H1 (cell line): ENCODE results near the gene GLT8D2. TPM values are rescaled to one million over a fixed set of nuclear protein-coding genes. Genes with fewer than 3 reads are reported as not detected.

Source experiments
- CTCF ChIA-PET: fragments of 300-600 bp; sonication (Branson Sonifier 250); formaldehyde crosslinking; loops from one replicate; lab custom pipeline; 2021; ENCODE audit not compliant: partially characterized antibody; lab: Charles Lee
- POLR2A ChIA-PET: fragments of 300-600 bp; sonication (Branson Sonifier 250); formaldehyde crosslinking; loops from one replicate; lab custom pipeline; 2021; ENCODE audit warnings: inconsistent platforms; ENCODE audit not compliant: partially characterized antibody; lab: Charles Lee
- DNase-seq, 2 experiments: peaks; one replicate each; pipeline versions ENCODE4 v3.0.0 to v3.0.0-alpha.2; 2010 to 2022; ENCODE audit warnings: low spot score in 2 of 2, low read depth in 1 of 2, mixed read lengths in 1 of 2
- FAIRE-seq: peaks from 2 replicates; lab custom pipeline; 2011; peaks lifted over from hg19 to GRCh38; lab: Jason Lieb, UNC
- H2AFZ ChIP-seq: 2 replicates; pipeline ENCODE4 v1.8.1; 2012; ENCODE audit warnings: low read length, inconsistent platforms
- H2AK5ac ChIP-seq: 2 replicates; pipeline ENCODE4 v1.6.1; 2013; ENCODE audit warnings: low read depth, low read length
- H2BK120ac ChIP-seq: replicated peaks from 2 replicates; pipeline ENCODE3; 2013; ENCODE audit warnings: low read depth, low read length, inconsistent platforms
- H2BK12ac ChIP-seq: 2 replicates; pipeline ENCODE4 v1.6.1; 2013; ENCODE audit warnings: low read depth, low read length
- H2BK15ac ChIP-seq: 2 replicates; pipeline ENCODE4 v1.6.1; 2013; ENCODE audit warnings: low read length
- H2BK20ac ChIP-seq: 2 replicates; pipeline ENCODE4 v1.6.1; 2013; ENCODE audit warnings: low read length
- H2BK5ac ChIP-seq: 2 replicates; pipeline ENCODE4 v1.6.1; 2013; ENCODE audit warnings: low read depth, low read length
- H3K14ac ChIP-seq: 2 replicates; pipeline ENCODE4 v1.6.1; 2013; ENCODE audit warnings: inconsistent platforms; ENCODE audit not compliant: insufficient read length
- H3K18ac ChIP-seq: 2 replicates; pipeline ENCODE4 v1.6.1; 2013; ENCODE audit warnings: low read length; ENCODE audit errors: extremely low read depth
- H3K23ac ChIP-seq: 2 replicates; pipeline ENCODE4 v1.6.1; 2013; ENCODE audit warnings: inconsistent platforms; ENCODE audit not compliant: insufficient read length
- H3K23me2 ChIP-seq: 2 replicates; pipeline ENCODE4 v1.6.1; 2013; ENCODE audit warnings: low read depth, low read length
- H3K27ac ChIP-seq: 2 replicates; pipeline ENCODE4 v1.6.1; 2011; ENCODE audit warnings: low read depth, low read length, inconsistent platforms
- H3K27me3 ChIP-seq, 4 experiments: replicated peaks in 1 of 4; 1 replicate in 1 of 4; 2 replicates in 3 of 4; pipeline versions ENCODE4 v1.6.1 to v1.8.1; 2011 to 2013; ENCODE audit warnings: low read length in 3 of 4, mild to moderate bottlenecking in 3 of 4, inconsistent platforms in 2 of 4, mixed read lengths in 2 of 4, moderate library complexity in 1 of 4; ENCODE audit not compliant: control insufficient read depth in 3 of 4, insufficient read depth in 3 of 4; ENCODE audit errors: extremely low read depth in 1 of 4
- H3K36me3 ChIP-seq, 4 experiments: 2 replicates each; pipeline versions ENCODE4 v1.6.1 to v1.8.1; 2011 to 2013; ENCODE audit warnings: mild to moderate bottlenecking in 4 of 4, low read length in 3 of 4, moderate library complexity in 2 of 4, control low read depth in 1 of 4, inconsistent platforms in 1 of 4; ENCODE audit not compliant: insufficient read depth in 4 of 4, control insufficient read depth in 2 of 4
- H3K4ac ChIP-seq: replicated peaks from 2 replicates; pipeline ENCODE3; 2013; ENCODE audit warnings: low read length, low read depth, mixed read lengths, inconsistent platforms; ENCODE audit not compliant: insufficient read length
- H3K4me1 ChIP-seq, 4 experiments: replicated peaks in 1 of 4; 1 replicate in 1 of 4; 2 replicates in 3 of 4; pipeline versions ENCODE4 v1.6.1 to v1.8.1; 2011 to 2013; ENCODE audit warnings: low read length in 3 of 4, inconsistent platforms in 2 of 4, mixed read lengths in 1 of 4; ENCODE audit not compliant: insufficient read depth in 4 of 4, control insufficient read depth in 3 of 4
- H3K4me2 ChIP-seq, 2 experiments: 2 replicates each; pipeline versions ENCODE4 v1.6.1 to v1.8.1; 2011 to 2013; ENCODE audit warnings: low read depth in 2 of 2, low read length in 2 of 2, control low read depth in 1 of 2, inconsistent platforms in 1 of 2, mild to moderate bottlenecking in 1 of 2; ENCODE audit not compliant: insufficient read depth in 1 of 2
- H3K4me3 ChIP-seq, 4 experiments: fragments of 200-600, 300-600 bp in 1 of 4; sonication (generic), shearing (Covaris generic), sonication (Bioruptor Twin) in 1 of 4; 2 replicates each; pipeline versions ENCODE4 v1.5.1 to v1.8.1; 2011 to 2016; ENCODE audit warnings: low read length in 4 of 4, low read depth in 3 of 4, control low read depth in 2 of 4, inconsistent platforms in 2 of 4, mild to moderate bottlenecking in 2 of 4, mixed read lengths in 1 of 4, moderate library complexity in 1 of 4; ENCODE audit not compliant: insufficient read depth in 2 of 4; ENCODE audit errors: extremely low read depth in 1 of 4
- H3K56ac ChIP-seq: replicated peaks from 2 replicates; pipeline ENCODE3; 2013; ENCODE audit warnings: low read depth, mild to moderate bottlenecking, mixed read lengths, low read length, inconsistent platforms; ENCODE audit not compliant: insufficient read length
- H3K79me1 ChIP-seq: 2 replicates; pipeline ENCODE4 v1.6.1; 2013; ENCODE audit warnings: low read depth, low read length, control low read depth
- H3K79me2 ChIP-seq, 2 experiments: 2 replicates each; pipeline versions ENCODE4 v1.6.1 to v1.8.1; 2012 to 2013; ENCODE audit warnings: low read length in 2 of 2, mild to moderate bottlenecking in 2 of 2, inconsistent platforms in 1 of 2; ENCODE audit not compliant: insufficient read depth in 2 of 2, control insufficient read depth in 1 of 2
- H3K9ac ChIP-seq, 4 experiments: replicated peaks in 1 of 4; 1 replicate in 1 of 4; 2 replicates in 3 of 4; pipeline versions ENCODE4 v1.6.1 to v1.8.1; 2011 to 2013; ENCODE audit warnings: low read depth in 3 of 4, low read length in 3 of 4, control low read depth in 2 of 4, mild to moderate bottlenecking in 2 of 4, moderate library complexity in 2 of 4, inconsistent platforms in 1 of 4; ENCODE audit errors: extremely low read depth in 1 of 4
- H3K9me3 ChIP-seq, 2 experiments: 2 replicates each; pipeline versions ENCODE4 v1.6.1 to v1.8.1; 2012 to 2013; ENCODE audit warnings: mild to moderate bottlenecking in 2 of 2, moderate library complexity in 2 of 2, control low read depth in 1 of 2, inconsistent platforms in 1 of 2, low read depth in 1 of 2, low read length in 1 of 2, mixed read lengths in 1 of 2; ENCODE audit not compliant: insufficient read depth in 2 of 2
- H4K20me1 ChIP-seq, 2 experiments: replicated peaks in 1 of 2; 2 replicates each; pipeline versions ENCODE3 to v1.8.1; 2011 to 2013; ENCODE audit warnings: inconsistent platforms in 2 of 2, low read length in 2 of 2, mild to moderate bottlenecking in 1 of 2; ENCODE audit not compliant: insufficient read depth in 2 of 2, control insufficient read depth in 1 of 2
- H4K5ac ChIP-seq: 2 replicates; pipeline ENCODE4 v1.6.1; 2013; ENCODE audit warnings: low read length, low read depth, mixed read lengths, inconsistent platforms; ENCODE audit not compliant: insufficient read length
- H4K8ac ChIP-seq: 2 replicates; pipeline ENCODE4 v1.8.0; 2013; ENCODE audit warnings: mild to moderate bottlenecking, moderate library complexity, low read length, inconsistent platforms; ENCODE audit not compliant: insufficient read depth; ENCODE audit errors: extremely low read depth
- H4K91ac ChIP-seq: replicated peaks from 2 replicates; pipeline ENCODE3; 2013; ENCODE audit warnings: low read length, mixed read lengths, inconsistent platforms; ENCODE audit not compliant: insufficient read length
- BRCA1 ChIP-seq: IDR thresholded peaks from 2 replicates; pipeline ENCODE4 v1.6.1; 2012; ENCODE audit warnings: low read depth, low read length, improper control_type of control experiment
- CTBP2 ChIP-seq: IDR thresholded peaks from 2 replicates; pipeline ENCODE4 v1.7.0; 2011; ENCODE audit warnings: borderline replicate concordance, mild to moderate bottlenecking, moderate library complexity, mixed read lengths, low read length; ENCODE audit not compliant: insufficient read depth, insufficient read length
- JUND ChIP-seq: IDR thresholded peaks from 2 replicates; pipeline ENCODE4 v1.6.1; 2011; ENCODE audit warnings: mild to moderate bottlenecking, improper control_type of control experiment, low read length
- KDM4A ChIP-seq: IDR thresholded peaks from one replicate; pipeline ENCODE4 v1.7.1; 2012; ENCODE audit warnings: low read depth, mild to moderate bottlenecking, moderate library complexity, low read length, inconsistent platforms; ENCODE audit not compliant: severe bottlenecking
- NANOG ChIP-seq: IDR thresholded peaks from 2 replicates; pipeline ENCODE4 v1.6.1; 2011; ENCODE audit warnings: low read length, low read depth, mild to moderate bottlenecking, inconsistent platforms; ENCODE audit not compliant: insufficient read depth, poor library complexity, severe bottlenecking
- POLR2AphosphoS5 ChIP-seq: IDR thresholded peaks from 2 replicates; pipeline ENCODE4 v1.6.1; 2011; ENCODE audit warnings: low read depth, low read length
- RAD21 ChIP-seq, 2 experiments: IDR thresholded peaks in 1 of 2; conservative IDR thresholded peaks in 1 of 2; 2 replicates each; pipeline ENCODE4 v1.6.1; 2011; ENCODE audit warnings: low read depth in 2 of 2, low read length in 2 of 2, improper control_type of control experiment in 1 of 2, inconsistent platforms in 1 of 2, mild to moderate bottlenecking in 1 of 2, moderate library complexity in 1 of 2
- RXRA ChIP-seq: IDR thresholded peaks from 2 replicates; pipeline ENCODE4 v1.6.1; 2011; ENCODE audit warnings: low read depth, mild to moderate bottlenecking, low read length, moderate library complexity; ENCODE audit not compliant: insufficient read depth
- SIN3A ChIP-seq, 2 experiments: IDR thresholded peaks in 1 of 2; conservative IDR thresholded peaks in 1 of 2; 2 replicates each; pipeline ENCODE4 v1.6.1; 2011 to 2012; ENCODE audit warnings: low read length in 2 of 2, improper control_type of control experiment in 1 of 2, low read depth in 1 of 2, mild to moderate bottlenecking in 1 of 2
- SIRT6 ChIP-seq: IDR thresholded peaks from one replicate; pipeline ENCODE4 v1.7.1; 2012; ENCODE audit warnings: low read length, inconsistent platforms
- SP2 ChIP-seq: IDR thresholded peaks from 2 replicates; pipeline ENCODE4 v1.6.1; 2012; ENCODE audit warnings: mild to moderate bottlenecking, low read length, inconsistent platforms
- WGBS, 2 experiments: shearing (Covaris generic) in 1 of 2; methylation state at CpG; one replicate each; pipeline versions ENCODE4 v1.1.6 to v1.1.7; 2013 to 2015; ENCODE audit warnings: low lambda C conversion rate in 2 of 2, mixed read lengths in 2 of 2, inconsistent platforms in 1 of 2, low coverage in 1 of 2, missing lambda C conversion rate in 1 of 2; ENCODE audit not compliant: insufficient replicate concordance in 2 of 2, insufficient coverage in 1 of 2, insufficient read length in 1 of 2; ENCODE audit errors: extremely low coverage in 1 of 2, missing lambda C conversion rate in 1 of 2; 5-methylcytosine and 5-hydroxymethylcytosine counted together
- polyA plus RNA-seq, 7 experiments: library from polyadenylated mRNA; depleted of rRNA in 3 of 7; stranded (reverse) in 5 of 7; unstranded in 2 of 7; fragments of >200 nt in 5 of 7; fragments of 200-250 nt in 2 of 7; gene quantifications; 1 replicate in 5 of 7; 2 replicates in 1 of 7; 4 replicates in 1 of 7; pipeline versions ENCODE4 v1.2.1 to v1.2.3, GENCODE V29; 2011 to 2013; ENCODE audit warnings: missing spikeins in 2 of 7, mixed read lengths in 2 of 7
- total RNA-seq: library from RNA; stranded (reverse); fragmentation: NEBNext Ultra II Directional; extraction: Animal tissue kit (Norgen Biotek cat#: 25700); gene quantifications from 2 replicates; pipeline ENCODE4 v1.2.1, GENCODE V29; 2021
- TF ChIP-seq, protein P1 (sequence below): IDR thresholded peaks from 2 replicates; pipeline ENCODE4 v1.6.1; 2012; ENCODE audit warnings: inconsistent platforms

GLT8D2 gene
- total and polyA plus RNA-seq, 2 of the 8 experiments (the other 6 are each of a cell fraction or from before 2014, with no cell fraction given): 6.8 to 9.8 TPM

DNA sequence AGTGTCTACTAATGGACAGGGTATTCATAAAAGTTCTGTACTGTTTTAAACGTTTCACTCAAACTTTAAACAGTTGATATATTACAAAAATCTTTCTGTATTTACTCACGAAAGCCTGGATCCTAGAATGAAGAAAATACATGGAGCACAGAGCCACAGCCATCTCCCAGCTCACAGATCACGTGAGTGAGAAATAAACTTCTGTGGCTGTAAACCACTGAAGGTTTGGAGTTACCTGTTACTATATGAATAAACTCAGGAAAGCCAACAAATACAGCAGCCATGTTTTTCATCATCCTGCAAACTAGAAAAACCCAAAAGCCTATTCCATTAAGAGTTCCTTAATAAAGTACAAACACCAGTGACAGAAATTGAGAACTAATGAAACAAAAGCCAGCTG is 85.2 kb downstream of the GLT8D2 start:
- 0 out of 2 replicates have a peak overlapping the region, but pooled peaks have one; percentile 20 for H3K18ac ChIP-seq
- peak overlapping the region; percentile 50 for H3K14ac ChIP-seq
- H3K27ac ChIP-seq: peak overlapping the region; percentile 92; the same call in 1 of the 2 replicates
- CTCF ChIA-PET: interaction anchor here (0.7 to 0.9 kb wide), 3 partner anchors 8 to 22 kb away, joined by 3 to 4 read pairs (median 3); no protein-coding TSS in a partner anchor
- peak overlapping the region; percentile 79 to 89 for H3K4me2 ChIP-seq
- no peak overlapping the region for H3K56ac ChIP-seq
- peak overlapping the region; percentile 85 to 100 (median 90) for H3K9ac ChIP-seq
- peaks cover 11% of the 10 kb centered on the region; the same call in 1 of the 2 replicates for H3K23me2 ChIP-seq
- no peaks in the 10 kb centered on the region for H3K27me3 ChIP-seq
- H2BK120ac ChIP-seq: no peak overlapping the region
- H2BK20ac ChIP-seq: no peak overlapping the region
- peaks cover 44 to 65% of the 10 kb centered on the region in 2 experiments for H3K79me2 ChIP-seq
- H4K91ac ChIP-seq: peak overlapping the region; percentile 59
- 0 out of 2 replicates have a peak overlapping the region, but pooled peaks have one; percentile 74 for H2BK5ac ChIP-seq
- peak overlapping the region; percentile 63 for H3K4ac ChIP-seq
- H3K79me1 ChIP-seq: peaks cover 3% of the 10 kb centered on the region; the same call in 1 of the 2 replicates
- no peaks in the 10 kb centered on the region for H3K9me3 ChIP-seq
- FAIRE-seq (no peak), DNase-seq (no peak)
- peaks cover 0 to 13% (median 3%) of the 10 kb centered on the region in 4 experiments; a peak in 1 of 8 replicates for H3K36me3 ChIP-seq
- no peak overlapping the region for H3K23ac ChIP-seq
- no peak overlapping the region for H4K8ac ChIP-seq
- H2AK5ac ChIP-seq: no peak overlapping the region
- H3K4me3 ChIP-seq: peak overlapping the region; percentile 80 to 91 (median 88)
- no peak overlapping the region for H2AFZ ChIP-seq
- no peak overlapping the region for H2BK15ac ChIP-seq
- peaks cover 0 to 9% (median 2%) of the 10 kb centered on the region in 4 experiments; a peak in 4 of 7 replicates for H3K4me1 ChIP-seq
- H4K5ac ChIP-seq: peak overlapping the region; percentile 25
- WGBS, 2 experiments: 51% methylated on average over 3 of the region's 3 CpGs; no CpG with 5 or more reads in 1 of the 2 experiments
- POLR2A ChIA-PET: interaction anchor here (1.0 to 4.6 kb wide), 13 partner anchors 9 to 345 kb away, joined by 3 to 141 read pairs (median 4); partner anchors contain the start of genes HSP90B1, NFYB and NT5DC3
- no peak overlapping the region; the same call in 1 of the 2 replicates for H2BK12ac ChIP-seq
- H4K20me1 ChIP-seq: peaks cover 2 to 3% of the 10 kb centered on the region in 2 experiments
- TF ChIP-seq POLR2AphosphoS5 (no peak), SIN3A (conservative IDR thresholded peaks at IDR 0.05 in 1 of 2, IDR thresholded peaks at IDR 0.05 in 1 of 2; ENCODE audit: low read depth in 1 of 2, low read length in 2 of 2) (no peak), RAD21 (IDR thresholded peaks at IDR 0.05 in 1 of 2, conservative IDR thresholded peaks at IDR 0.05 in 1 of 2; ENCODE audit: low read depth in 2 of 2, low read length in 2 of 2) (no peak), CTBP2 (no peak), SIRT6 (no peak), BRCA1 (no peak), KDM4A (no peak), SP2 (no peak), JUND (no peak), RXRA (no peak), NANOG (no peak)
- TF ChIP-seq, protein P1, sequence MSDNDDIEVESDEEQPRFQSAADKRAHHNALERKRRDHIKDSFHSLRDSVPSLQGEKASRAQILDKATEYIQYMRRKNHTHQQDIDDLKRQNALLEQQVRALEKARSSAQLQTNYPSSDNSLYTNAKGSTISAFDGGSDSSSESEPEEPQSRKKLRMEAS: no peak
